GM21526 (cell line): Measurements from ENCODE around the gene CD48.

Experiments
- ATAC-seq: cut with Tn5 transposase; IDR thresholded peaks from one replicate; pipeline ENCODE4 v1.9.1; 2021; ENCODE audit warnings: moderate library complexity; ENCODE audit not compliant: unreplicated experiment, low FRiP score

The CD48 gene, protein sequence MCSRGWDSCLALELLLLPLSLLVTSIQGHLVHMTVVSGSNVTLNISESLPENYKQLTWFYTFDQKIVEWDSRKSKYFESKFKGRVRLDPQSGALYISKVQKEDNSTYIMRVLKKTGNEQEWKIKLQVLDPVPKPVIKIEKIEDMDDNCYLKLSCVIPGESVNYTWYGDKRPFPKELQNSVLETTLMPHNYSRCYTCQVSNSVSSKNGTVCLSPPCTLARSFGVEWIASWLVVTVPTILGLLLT

GRCh38 chr1:160711602-160712311 lies at the start of gene CD48:
CD48 (minus strand) TSS chr1:160711822; CDS start chr1:160711763, 59 bp downstream.
- no peak for ATAC-seq

DNA sequence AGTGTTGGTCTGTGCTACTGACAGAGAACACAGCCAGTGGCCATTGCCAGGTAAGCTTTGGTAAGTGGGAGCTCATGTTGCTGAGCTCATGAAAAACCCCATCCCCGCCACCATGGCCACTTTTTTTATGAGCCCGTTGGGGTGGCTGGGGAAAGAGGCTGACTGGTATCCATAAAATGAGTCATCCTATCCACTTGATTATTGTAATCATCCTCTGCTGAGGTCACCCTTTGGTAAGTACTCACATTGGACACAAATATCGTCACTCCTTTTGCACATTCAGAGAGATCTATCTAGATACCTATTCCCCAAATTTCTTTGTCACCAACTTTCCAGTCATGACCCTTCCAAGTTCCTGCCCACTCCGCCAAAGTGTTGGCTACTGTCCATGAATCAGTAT lies 49.4 kb upstream of the CD48 start:
- ATAC-seq, result no peak

DNA sequence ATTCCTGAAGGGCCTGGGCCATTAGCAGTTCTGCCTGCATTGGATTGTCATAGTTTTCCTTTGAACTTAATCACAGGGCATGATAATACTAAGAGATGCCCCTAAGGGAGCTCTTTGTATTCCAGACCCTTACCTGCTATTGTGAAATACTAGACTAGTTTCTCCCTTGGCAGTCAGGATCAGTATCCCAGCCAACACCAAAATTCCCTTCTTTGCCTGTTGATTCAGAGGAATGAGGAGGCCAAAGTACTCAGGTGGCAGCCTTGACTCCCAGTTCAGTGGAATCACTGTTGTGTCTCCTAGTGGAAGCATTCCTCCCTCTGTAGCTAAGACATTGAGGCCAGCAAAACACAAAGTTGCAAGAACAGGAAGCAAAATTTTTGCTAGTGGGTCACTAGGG lies 48.1 kb upstream of the CD48 start:
- no peak for ATAC-seq

- ATAC-seq, result no peak
Measured at GRCh38 chr1:160758521-160758920, 46.9 kb upstream of the CD48 start.

- ATAC-seq, result no peak
Measured at GRCh38 chr1:160756849-160757201, 45.2 kb upstream of the CD48 start.

GRCh38 chr1:160755911-160756848 lies 44.6 kb upstream of the CD48 start:
- no peak for ATAC-seq

- no peak for ATAC-seq
Measured at GRCh38 chr1:160755461-160755860, 43.8 kb upstream of the CD48 start.

DNA sequence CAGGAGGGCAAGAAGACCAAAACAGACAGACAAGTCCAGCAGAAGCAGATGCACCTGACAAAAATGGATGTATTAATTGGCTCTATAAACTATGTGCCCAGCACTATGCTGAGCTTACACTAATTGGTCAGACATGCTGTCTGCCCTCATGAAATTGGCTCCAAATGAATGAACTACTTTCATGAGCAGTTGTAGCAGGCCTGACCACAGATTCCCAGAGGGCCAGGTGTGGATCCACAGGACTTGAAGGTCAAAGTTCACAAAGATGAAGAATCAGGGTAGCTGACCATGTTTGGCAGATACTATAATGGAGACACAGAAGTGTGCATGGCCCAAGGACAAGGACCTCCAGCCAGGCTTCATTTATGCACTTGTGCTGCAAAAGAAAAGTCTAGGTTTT lies 42.0 kb upstream of the CD48 start:
- ATAC-seq, result no peak

GRCh38 chr1:160752924-160753323 lies 41.3 kb upstream of the CD48 start:
- no peak for ATAC-seq

DNA sequence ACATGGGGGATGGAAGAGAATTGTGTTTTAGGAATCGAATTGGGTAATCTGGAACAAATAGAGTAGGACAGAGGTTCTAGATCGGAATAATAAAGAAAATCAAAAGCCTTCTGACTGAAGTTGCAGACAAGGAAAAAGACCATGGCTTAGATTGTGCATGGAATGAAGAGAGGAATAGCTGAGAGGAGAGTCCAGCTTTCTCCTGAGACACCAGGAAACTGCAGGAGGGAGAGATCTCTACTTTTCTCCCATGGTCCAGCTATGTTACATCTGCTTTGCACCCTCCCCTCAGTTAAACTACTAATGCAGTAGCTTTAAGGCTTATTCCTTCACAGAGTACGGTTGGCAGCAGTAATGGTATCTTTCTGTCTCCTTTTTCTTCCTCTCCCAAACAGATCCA lies 40.8 kb upstream of the CD48 start:
- ATAC-seq, result no peak

DNA sequence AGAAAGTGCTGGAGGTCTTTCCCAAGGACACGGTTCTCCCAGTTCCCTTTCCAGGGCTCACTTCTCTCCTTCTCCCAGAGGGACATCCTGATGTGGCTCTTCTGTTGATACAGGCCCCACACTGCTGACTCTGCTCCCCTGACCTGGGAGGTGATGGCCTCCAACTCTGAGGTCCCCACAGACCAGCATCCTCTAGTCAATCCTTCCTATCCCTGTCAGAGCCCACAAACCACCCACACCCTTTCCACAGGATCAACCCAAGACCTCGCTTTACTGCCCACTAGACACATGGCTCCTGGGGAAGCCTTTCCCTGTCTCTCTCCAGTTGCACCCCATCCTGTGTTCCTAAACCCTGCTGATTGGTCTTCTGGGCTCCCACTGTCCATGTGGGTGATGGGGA lies 39.0 kb upstream of the CD48 start:
- no peak for ATAC-seq

GRCh38 chr1:160748878-160749269 lies 37.3 kb upstream of the CD48 start:
- ATAC-seq, result no peak

GRCh38 chr1:160748181-160748877 lies 36.7 kb upstream of the CD48 start:
- no peak for ATAC-seq

DNA sequence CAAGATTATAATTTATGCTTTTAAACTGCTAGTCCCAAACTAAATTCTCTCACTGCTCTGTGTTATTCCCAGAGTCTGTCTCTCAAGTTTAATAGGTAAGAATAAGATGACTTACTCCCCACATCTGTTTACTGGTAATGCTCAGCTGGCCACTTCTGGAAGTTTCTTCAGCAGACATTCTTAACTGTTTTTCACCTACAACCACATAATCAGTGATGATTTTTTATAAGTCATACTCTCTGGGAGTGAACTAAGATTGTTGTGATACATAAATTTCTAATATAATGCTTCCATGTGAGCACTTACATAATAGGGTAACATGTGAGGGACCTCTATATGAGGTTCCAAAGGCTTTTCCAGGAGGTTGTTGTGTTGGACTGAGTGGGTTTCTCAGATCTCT lies 36.1 kb upstream of the CD48 start:
- no peak for ATAC-seq

GRCh38 chr1:160746836-160747500 lies 35.3 kb upstream of the CD48 start:
- no peak for ATAC-seq

- ATAC-seq, result no peak
Measured at GRCh38 chr1:160745551-160745950, 33.9 kb upstream of the CD48 start.

DNA sequence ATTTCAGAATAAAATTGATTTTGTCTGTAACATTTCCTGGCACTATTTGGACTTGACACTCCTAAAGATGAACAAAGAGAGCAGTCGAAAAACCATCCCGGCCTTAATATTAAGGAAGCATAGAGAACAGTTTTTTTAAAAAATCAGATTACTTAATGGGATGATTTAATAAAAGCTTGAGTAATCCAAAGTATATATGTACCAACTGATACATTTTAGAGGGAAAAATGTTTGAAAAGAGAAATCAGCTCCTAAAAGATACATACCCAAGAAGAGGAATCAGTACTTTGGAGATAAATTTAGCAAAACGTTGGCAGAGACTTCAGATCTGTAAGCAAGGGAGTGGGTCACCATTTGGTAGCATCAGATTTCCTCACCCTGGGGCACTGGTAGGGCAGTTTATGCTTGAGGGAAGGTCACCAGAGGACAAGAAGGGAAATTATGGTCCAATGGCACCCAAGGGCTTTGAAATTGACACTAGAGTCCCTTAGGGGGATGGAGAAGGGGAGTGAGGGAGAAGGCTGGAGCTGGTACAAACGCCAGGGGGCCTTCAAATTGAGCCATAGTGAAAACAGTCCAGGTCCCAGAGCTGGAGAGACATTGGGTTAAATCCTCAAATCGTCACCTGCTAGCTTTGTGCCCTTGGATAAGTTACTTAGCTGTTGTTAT lies 33.4 kb upstream of the CD48 start:
- ATAC-seq, result no peak

DNA sequence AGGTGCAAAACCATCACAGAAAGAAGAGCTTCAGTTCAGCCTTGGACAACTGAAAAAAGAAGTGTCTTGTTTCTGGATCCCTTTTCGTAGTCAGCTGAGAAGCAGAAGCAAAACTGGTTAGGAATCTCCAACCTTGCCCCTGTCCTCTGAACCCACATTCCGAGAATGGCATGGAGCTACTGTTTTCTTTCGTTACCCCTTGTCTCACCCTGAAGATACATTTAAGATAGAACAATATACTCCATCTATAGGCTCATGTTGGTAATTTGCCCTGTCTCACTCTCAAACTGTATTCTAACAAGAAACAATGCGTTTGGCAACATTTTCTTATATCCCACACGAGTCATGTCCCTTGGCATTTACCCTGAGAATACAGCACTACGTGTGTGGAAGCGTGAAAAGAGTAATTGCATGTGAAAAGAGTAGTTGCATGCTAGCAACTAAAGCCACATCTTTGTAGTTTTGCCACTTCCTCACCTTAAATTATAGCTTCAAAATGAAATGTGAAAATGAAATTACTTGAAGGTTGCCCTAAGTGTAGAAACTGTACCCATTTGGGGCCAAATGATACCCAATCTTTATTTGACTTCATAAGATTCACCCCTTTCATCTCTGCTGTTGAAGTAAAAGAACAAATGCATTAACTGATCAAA lies 32.7 kb upstream of the CD48 start:
- ATAC-seq, result no peak

DNA sequence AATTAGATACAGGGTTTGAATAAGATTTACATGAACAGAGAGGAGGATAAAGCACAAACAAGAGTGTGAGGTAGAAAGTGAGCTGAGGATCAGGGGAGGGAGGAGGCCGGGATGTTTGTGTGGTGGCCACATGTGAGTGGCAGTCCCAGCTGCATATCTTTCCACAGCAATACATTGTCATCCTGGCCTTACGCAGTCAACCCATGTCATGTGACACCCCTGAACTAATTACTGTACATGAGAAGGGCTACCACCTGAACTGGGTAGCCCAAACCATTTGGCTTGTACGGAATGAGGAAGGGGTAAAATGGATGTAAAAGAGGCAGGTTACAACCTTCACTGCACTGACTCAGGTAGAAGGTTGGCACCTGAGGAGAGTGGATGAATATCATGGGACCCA lies 31.6 kb upstream of the CD48 start:
- ATAC-seq, result no peak
